HFFc6 (cell line): ENCODE data around the gene EPHA1. TPM values are rescaled to one million over a fixed set of nuclear protein-coding genes. Genes with fewer than 3 reads are reported as not detected.

ENCODE experiments used
- DNase-seq: peaks from one replicate; pipeline ENCODE4 v3.0.0-alpha.2; 2018
- H3K27ac Mint-ChIP-seq: 2 replicates; pipeline ENCODE4 v1.8.0; 2020; ENCODE audit warnings: mild to moderate bottlenecking, mixed read lengths
- H3K27me3 Mint-ChIP-seq: 2 replicates; pipeline ENCODE4 v1.8.0; 2021; ENCODE audit warnings: mild to moderate bottlenecking, moderate library complexity, mixed read lengths; ENCODE audit not compliant: insufficient read depth
- H3K36me3 Mint-ChIP-seq: 2 replicates; pipeline ENCODE4 v1.8.0; 2021; ENCODE audit warnings: low read depth, mixed read lengths
- H3K4me1 Mint-ChIP-seq: 2 replicates; pipeline ENCODE4 v1.8.0; 2020; ENCODE audit warnings: low read depth, mixed read lengths
- H3K4me3 Mint-ChIP-seq: 2 replicates; pipeline ENCODE4 v1.8.0; 2020; ENCODE audit warnings: mild to moderate bottlenecking, moderate library complexity, mixed read lengths
- H3K9me3 Mint-ChIP-seq: 2 replicates; pipeline ENCODE4 v1.8.0; 2020; ENCODE audit warnings: mild to moderate bottlenecking, mixed read lengths
- total RNA-seq, 6 experiments: library from RNA; stranded (reverse); fragmentation: NEBNext Ultra II Directional; extraction: Animal tissue kit (Norgen Biotek cat#: 25700); gene quantifications; 2 replicates in 1 of 6; 3 replicates in 5 of 6; pipeline ENCODE4 v1.2.3, GENCODE V29; 2021
- TF ChIP-seq, protein P1 (sequence below): fragments of 200-600 bp; sonication (generic); IDR thresholded peaks from 2 replicates; pipeline ENCODE4 v1.5.0; 2021; ENCODE audit warnings: antibody characterized with exemption, mild to moderate bottlenecking

EPHA1 gene
- total RNA-seq, 6 experiments from 2014 or later = not detected

DNA sequence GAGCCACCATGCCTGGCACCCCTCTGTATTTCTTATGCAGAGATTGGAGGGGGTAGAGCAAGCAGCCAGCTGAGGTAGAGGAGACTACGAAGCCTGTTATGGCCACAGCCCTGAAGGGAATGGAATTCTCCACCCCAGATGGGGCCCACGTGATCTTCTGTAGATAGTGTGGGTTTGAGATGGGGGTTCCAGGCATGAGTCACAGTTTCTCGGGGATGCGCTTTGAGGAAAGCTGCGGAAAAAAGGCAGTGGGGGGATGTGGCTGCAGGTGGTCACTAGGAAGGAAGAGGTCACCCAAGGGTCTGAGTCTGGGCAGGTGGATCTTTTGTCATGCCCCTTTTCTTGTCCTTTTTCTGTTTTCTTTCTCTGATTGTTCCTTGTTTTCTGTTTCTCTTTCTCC, 57.6 kb downstream of the EPHA1 start:
- no peak overlapping the region for H3K27ac Mint-ChIP-seq
- H3K36me3 Mint-ChIP-seq = no peaks in the 10 kb centered on the region
- H3K4me3 Mint-ChIP-seq = no peak overlapping the region
- H3K27me3 Mint-ChIP-seq = peaks cover 39% of the 10 kb centered on the region
- TF ChIP-seq, protein P1, sequence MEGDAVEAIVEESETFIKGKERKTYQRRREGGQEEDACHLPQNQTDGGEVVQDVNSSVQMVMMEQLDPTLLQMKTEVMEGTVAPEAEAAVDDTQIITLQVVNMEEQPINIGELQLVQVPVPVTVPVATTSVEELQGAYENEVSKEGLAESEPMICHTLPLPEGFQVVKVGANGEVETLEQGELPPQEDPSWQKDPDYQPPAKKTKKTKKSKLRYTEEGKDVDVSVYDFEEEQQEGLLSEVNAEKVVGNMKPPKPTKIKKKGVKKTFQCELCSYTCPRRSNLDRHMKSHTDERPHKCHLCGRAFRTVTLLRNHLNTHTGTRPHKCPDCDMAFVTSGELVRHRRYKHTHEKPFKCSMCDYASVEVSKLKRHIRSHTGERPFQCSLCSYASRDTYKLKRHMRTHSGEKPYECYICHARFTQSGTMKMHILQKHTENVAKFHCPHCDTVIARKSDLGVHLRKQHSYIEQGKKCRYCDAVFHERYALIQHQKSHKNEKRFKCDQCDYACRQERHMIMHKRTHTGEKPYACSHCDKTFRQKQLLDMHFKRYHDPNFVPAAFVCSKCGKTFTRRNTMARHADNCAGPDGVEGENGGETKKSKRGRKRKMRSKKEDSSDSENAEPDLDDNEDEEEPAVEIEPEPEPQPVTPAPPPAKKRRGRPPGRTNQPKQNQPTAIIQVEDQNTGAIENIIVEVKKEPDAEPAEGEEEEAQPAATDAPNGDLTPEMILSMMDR = no peak
- no peaks in the 10 kb centered on the region for H3K4me1 Mint-ChIP-seq
- no peak for DNase-seq
- no peaks in the 10 kb centered on the region for H3K9me3 Mint-ChIP-seq

DNA sequence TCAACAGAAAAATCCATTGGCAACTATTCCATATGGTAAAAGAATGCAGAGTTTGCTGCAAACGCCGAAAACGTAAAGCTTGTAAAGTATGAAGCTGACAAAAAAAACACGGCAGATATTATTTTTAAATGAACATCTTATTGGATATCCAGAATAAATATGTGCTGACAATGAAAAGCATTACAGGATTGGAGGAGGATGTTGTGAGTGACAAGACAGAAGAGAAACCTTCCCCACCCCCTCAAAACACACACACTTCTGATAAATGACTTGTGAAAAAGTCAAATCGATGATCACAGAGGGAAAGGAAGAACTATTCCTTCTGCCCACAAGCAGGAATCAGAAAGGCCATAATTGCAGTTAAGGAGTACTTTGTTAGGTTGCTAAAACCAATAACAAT, 60.7 kb downstream of the EPHA1 start:
- no peak overlapping the region for H3K27ac Mint-ChIP-seq
- peaks cover 45% of the 10 kb centered on the region for H3K27me3 Mint-ChIP-seq
- no peaks in the 10 kb centered on the region for H3K9me3 Mint-ChIP-seq
- TF ChIP-seq, protein P1 = no peak
- DNase-seq = no peak
- no peak overlapping the region for H3K4me3 Mint-ChIP-seq
- no peaks in the 10 kb centered on the region for H3K36me3 Mint-ChIP-seq
- H3K4me1 Mint-ChIP-seq = no peaks in the 10 kb centered on the region

DNA sequence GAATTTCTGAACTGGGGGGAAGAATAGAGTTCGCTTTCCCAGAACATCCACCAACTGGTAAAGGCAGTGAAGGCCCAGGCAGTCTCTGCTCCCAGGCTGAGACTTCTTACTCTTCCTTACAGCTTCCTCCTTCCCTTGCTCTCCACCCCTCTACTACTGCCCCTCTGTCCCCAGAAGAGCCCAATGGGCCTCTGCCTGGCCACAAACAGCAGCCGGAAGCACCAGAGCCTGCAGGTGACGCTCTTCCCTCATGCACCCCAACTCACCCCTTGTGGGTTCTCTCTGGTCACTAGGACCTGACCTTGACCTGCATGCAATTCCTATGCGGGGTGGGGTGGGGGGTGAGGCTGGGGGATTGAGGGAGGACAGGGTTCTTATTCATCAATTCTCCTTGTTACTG, 62.6 kb downstream of the EPHA1 start:
- TF ChIP-seq, protein P1 = no peak
- DNase-seq = no peak
- Mint-ChIP-seq H3K36me3 (no peaks in the 10 kb centered on the region), H3K27ac (no peak overlapping the region), H3K4me3 (no peak overlapping the region), H3K4me1 (no peaks in the 10 kb centered on the region), H3K27me3 (peaks cover 42% of the 10 kb centered on the region), H3K9me3 (no peaks in the 10 kb centered on the region)

DNA sequence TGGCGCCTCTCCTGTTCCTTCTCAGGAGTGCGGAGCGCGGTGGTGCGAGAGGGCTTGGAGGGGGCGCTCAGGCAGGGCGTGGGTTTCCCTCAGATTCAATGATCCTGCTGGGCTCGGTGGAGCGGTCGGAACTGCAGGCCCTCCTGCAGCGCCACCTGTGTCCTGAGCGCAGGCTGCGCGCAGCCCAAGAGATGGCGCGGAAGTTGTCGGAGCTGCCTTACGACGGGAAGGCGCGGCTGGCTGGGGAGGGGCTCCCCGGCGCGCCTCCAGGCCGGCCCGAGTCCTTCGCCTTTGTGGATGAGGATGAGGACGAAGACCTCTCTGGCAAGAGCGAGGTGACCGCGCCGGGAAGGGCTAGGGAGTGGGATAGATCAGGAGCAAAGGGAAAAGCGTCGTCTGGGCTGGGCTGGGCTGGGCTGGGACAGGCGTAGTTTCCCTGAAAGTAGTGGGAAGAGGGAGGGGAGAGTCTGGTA, 63.2 kb downstream of the EPHA1 start:
- H3K27me3 Mint-ChIP-seq = peaks cover 45% of the 10 kb centered on the region
- no peaks in the 10 kb centered on the region for H3K4me1 Mint-ChIP-seq
- H3K27ac Mint-ChIP-seq = no peak overlapping the region
- TF ChIP-seq, protein P1 = peak; percentile 45; the same call in 1 of the 2 replicates
- H3K36me3 Mint-ChIP-seq = no peaks in the 10 kb centered on the region
- H3K4me3 Mint-ChIP-seq = no peak overlapping the region; the same call in 1 of the 2 replicates
- no peaks in the 10 kb centered on the region for H3K9me3 Mint-ChIP-seq
- no peak for DNase-seq

DNA sequence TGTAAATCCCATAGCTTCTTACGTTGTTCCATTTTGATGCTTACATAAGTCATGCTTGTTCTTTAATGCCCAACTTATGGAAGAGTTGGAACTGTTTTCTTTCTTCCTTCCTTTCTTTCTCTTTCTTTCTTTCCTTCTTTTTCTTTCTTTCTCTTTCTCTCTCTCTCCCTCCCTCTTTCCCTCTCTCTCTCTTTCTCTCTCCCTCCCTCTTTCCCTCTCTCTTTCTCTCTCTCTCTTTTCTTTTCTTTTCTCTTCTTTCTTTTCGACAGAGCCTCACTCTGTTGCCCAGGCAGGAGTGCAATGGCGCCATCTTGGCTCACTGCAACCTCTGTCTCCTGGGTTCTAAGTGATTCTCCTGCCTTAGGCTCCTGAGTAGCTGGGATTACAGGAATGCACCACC, 65.1 kb downstream of the EPHA1 start:
- TF ChIP-seq, protein P1 = no peak
- Mint-ChIP-seq H3K36me3 (no peaks in the 10 kb centered on the region), H3K4me3 (no peak overlapping the region), H3K4me1 (no peaks in the 10 kb centered on the region), H3K27me3 (peaks cover 50% of the 10 kb centered on the region), H3K27ac (no peak overlapping the region), H3K9me3 (no peaks in the 10 kb centered on the region)
- no peak for DNase-seq

DNA sequence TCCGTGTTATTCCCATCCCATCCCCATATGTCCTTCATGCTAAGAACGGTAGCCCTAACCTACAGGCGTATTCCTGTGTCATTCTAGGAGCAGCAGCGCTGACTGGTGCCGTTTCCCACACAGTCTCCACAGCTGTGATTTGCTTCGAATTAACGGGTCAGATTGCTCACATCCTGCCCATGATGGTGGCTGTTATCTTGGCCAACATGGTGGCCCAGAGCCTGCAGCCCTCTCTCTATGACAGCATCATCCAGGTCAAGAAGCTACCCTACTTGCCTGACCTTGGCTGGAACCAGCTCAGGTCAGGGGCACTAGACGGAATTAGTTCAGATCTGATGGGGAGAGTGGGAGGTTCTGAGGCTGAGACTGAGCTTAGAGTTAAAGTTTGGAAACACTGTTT, 66.8 kb downstream of the EPHA1 start:
- H3K9me3 Mint-ChIP-seq = no peaks in the 10 kb centered on the region
- TF ChIP-seq, protein P1 = no peak
- H3K36me3 Mint-ChIP-seq = no peaks in the 10 kb centered on the region
- no peak for DNase-seq
- no peak overlapping the region for H3K4me3 Mint-ChIP-seq
- no peak overlapping the region for H3K27ac Mint-ChIP-seq
- H3K27me3 Mint-ChIP-seq = peaks cover 54% of the 10 kb centered on the region
- no peaks in the 10 kb centered on the region for H3K4me1 Mint-ChIP-seq
